Activated effector memory CD4-positive, alpha-beta T cell treated with Interleukin-2 at 50 U/mL for 16 hours (primary cell): ENCODE results near the gene BTG2.
"Not testable (repeated sequence)": the region's sequence is repeated elsewhere in the genome, so short reads cannot be mapped to it uniquely, and the experiment has no call there.

Source experiments
- DNase-seq: peaks from one replicate; pipeline ENCODE4 v3.0.0-alpha.2; 2020

BTG2 gene, protein sequence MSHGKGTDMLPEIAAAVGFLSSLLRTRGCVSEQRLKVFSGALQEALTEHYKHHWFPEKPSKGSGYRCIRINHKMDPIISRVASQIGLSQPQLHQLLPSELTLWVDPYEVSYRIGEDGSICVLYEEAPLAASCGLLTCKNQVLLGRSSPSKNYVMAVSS

DNA sequence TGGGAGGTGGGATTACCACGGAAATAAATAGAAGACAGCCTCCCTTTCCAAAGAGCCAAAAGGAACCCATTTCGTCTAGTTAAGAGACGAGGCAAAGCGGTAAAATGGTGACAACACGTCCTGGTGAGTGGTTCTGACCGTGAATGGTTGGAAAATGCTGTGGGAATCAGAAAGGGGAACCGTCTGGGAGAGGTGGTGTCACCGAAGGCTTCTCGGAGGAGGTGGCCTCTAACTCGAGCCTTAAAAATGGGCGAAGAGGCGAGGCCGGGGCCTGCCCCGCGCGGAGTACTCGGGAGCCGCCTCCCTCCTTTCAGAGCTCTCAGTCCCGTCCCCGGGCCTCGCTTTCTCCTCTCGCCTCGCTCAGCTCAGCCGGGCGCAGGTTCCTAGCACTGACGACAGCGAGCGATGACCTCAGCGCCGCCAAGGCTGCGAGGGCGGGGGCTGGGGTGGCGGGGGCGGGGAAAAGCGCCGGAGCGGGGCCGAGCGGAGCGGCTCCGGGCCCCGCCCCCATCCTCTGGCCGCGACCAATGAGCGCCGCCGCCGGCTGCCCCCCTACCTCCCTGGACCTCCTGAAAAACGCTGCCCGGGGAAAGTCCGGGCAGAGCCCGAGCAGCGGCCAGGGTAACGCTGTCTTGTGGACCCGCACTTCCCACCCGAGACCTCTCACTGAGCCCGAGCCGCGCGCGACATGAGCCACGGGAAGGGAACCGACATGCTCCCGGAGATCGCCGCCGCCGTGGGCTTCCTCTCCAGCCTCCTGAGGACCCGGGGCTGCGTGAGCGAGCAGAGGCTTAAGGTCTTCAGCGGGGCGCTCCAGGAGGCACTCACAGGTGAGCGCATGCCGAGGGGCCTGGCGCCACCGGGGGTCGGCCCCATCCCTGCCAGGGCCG is at the start of gene BTG2:
TSS of gene BTG2 (plus strand) at position 601 of the 890 bp plus-strand sequence. CDS start at position 689, 88 bp downstream.
- peak; percentile 77 for DNase-seq

DNA sequence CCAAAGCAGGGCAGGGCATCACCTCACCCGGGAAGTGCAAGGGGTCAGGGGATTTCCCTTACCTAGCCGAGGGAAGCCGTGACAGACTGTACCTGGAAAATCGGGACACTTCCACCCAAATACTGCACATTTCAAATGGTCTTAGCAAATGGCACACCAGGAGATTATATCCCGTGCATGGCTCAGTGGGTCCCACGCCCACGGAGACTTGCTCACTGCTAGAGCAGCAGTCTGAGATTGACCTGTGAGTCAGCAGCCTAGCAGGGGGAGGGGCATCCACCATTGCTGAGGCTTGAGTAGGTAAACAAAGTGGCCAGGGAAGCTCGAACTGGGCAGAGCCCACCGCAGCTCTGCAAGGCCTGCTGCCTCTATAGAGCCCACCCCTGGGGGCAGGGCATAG is 48.7 kb upstream of the BTG2 start:
- not testable (repeated sequence) for DNase-seq

DNA sequence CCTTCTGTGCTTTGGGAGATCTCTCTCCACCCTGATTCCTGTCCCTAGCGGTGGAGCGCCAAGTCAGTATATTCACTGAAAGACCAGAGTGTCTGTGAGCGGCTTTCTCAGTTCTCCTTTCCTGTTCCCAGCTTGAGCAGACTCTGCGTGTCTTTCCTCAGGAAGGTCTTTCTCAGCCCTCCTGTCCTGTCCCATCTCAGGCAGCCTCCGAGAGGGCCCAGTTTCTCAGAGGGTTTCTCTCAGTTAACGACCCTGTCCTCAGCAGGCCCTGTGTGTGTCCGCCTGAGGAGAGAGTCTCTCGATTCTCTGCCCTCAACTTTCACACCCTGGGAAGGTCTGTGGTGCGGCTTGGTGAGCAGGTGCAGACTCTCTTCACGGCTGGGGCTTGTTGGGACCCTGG is 41.8 kb upstream of the BTG2 start:
- DNase-seq: no peak

DNA sequence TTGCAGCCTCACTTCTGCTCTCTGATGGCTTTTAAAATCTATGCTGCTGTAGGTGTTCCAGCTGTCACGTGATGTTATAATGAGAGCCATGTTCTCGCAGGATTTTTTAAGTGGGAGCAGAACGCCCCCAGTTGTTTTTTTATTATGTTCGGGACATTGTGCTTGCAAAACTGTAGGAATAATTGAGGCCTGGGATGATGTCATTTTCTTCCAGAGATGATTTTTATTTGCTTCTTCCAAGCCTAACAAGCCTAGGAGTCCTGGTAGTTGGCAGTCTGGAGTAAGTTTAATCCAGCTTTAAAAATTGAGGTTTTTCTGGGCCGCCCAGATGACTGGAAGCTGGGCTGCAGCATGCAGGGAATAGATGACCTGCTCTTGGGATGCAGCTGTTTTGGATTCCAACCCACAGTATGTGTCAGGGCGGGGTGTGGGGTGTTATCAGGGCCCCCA is 41.2 kb upstream of the BTG2 start:
- DNase-seq: no peak

DNA sequence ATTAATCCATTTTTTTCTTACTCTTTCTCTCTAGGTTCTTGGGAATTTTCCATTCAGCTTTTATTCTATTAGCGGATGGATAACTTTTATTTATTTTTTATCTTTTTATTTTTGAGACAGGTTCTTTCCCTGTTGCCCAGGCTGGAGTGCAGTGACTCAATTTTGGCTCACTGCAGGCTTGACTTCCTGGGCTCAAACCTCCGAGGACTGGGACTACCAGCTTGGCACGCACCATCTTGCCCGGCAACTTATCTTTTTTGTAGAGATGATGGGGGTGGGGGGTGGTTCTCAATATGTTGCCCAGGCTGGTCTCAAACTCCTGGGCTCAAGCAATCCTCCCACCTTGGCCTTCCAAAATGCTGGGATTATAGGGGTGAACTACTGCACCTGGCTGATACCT is 39.8 kb upstream of the BTG2 start:
- DNase-seq: no peak

DNA sequence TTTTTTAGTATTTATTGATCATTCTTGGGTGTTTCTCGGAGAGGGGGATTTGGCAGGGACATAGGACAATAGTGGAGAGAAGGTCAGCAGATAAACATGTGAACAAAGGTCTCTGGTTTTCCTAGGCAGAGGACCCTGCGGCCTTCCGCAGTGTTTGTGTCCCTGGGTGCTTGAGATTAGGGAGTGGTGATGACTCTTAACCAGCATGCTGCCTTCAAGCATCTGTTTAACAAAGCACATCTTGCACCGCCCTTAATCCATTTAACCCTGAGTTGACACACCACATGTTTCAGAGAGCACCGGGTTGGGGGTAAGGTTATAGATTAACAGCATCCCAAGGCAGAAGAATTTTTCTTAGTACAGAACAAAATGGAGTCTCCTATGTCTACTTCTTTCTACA is 39.2 kb upstream of the BTG2 start:
- DNase-seq: not testable (repeated sequence)

DNA sequence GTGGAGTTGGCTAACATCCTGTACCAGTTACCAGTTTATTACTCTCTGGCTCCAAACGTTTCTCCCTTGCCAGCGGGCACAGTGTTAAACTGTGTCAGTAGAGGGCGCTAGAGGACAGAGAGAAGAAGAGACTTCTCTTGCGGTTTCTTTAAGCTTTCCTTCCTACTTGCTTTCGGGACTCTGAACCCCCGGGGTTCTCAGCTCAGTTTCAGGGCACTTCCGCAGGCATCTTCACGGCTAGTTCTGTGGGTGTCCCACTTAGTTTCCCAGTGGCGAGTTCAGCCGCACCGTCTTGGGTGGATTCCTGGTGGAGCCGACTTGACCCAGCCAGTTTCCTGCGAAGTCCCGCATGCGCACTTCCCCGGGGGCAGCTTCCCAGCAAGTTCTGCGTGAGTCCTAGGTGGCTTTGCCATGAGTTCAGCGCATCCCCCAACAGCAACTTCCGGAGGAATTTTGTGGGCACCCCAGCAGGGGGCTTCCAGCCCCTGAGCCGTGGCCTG is 37.9 kb upstream of the BTG2 start:
- peak; percentile 68 for DNase-seq

DNA sequence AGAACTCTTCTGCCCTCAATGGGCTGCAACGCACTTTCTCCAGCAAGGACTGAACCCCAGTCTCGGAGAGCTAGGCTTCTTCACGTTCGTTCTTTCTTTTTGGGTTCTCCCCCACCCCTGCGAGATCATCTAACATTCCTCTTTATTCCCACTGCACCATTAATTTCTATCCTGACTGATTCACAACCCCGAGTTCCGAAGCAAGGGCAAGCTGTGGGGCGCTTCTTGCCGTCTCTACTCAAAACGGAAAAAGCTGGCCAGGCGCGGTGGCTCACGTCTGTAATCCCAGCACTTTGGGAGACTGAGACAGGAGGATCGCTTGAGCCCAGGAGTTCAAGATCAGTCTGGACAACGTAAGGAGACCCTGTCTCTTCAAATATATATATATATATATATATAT is 37.4 kb upstream of the BTG2 start:
- DNase-seq: no peak

DNA sequence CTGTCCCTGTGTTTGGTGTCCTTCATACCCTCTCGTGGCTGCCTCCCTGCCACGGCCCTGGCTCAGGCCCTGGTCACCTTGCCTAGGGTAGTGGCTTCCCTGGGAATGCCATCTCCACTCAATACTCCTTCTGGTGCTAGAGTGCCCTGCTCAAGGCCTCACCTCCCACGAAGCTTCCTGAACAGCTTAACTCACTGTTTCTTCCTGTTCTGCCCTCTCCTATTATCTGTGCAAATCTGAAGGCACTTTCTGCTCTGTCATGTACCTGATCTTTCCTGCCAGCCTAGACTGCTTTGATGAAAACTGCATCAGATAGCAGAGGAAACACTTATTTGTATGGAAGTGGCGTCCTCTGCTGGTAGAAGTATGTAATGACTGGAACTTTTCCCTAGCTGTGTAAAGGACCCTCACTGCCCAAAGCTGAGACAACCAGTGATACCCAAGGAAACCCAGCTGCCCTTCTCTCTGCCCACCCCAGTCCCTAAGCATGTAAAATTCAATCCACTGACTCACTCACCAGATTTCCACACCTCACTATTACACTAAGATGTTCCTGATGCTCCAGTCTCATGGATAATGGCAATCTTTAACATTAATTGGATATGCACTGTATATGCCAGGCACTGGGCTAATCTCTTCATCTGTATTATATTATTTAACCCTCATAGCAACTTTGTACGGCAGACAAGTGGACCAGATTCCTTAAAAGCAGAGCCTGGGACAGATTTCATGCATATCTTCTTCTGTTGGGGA is 36.2 kb upstream of the BTG2 start:
- DNase-seq: no peak

DNA sequence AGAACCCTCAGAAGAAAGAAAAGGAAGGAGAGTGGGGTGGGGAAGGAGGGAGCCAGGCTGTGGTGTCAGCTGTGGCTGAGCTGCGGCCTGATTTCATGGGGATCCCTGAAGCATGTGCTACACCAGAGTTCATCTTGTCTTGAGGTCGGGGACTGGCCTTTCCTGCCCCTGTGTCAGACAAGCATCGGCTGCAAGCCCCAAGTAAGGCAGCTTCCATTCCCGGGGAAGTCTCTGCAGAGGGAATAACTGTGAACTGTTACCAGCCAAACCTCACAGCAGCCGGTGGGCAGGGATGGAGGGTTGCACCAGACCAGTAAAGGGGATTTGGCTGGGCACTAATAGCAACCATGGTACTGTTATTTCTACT is 35.7 kb upstream of the BTG2 start:
- no peak for DNase-seq

DNA sequence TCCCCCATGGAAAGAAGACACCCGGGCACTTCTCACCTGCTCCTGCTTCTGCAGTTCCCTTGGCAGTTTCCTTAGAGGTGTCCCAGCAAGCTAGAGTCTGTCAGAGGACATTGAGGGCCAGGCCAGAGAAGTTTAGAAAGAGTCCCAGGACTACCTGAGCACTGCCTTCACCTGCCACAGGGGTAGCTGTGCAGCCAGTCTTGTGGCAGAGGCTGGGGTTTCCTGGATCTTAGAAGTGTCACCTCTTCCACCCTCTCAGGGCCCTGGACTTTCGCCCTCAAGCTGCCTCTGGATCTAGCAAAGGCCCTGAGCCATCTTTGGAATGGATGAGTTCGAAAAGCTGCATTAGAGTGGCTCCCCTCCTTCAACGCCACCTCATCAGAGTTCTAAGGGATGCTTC is 34.9 kb upstream of the BTG2 start:
- DNase-seq: no peak

DNA sequence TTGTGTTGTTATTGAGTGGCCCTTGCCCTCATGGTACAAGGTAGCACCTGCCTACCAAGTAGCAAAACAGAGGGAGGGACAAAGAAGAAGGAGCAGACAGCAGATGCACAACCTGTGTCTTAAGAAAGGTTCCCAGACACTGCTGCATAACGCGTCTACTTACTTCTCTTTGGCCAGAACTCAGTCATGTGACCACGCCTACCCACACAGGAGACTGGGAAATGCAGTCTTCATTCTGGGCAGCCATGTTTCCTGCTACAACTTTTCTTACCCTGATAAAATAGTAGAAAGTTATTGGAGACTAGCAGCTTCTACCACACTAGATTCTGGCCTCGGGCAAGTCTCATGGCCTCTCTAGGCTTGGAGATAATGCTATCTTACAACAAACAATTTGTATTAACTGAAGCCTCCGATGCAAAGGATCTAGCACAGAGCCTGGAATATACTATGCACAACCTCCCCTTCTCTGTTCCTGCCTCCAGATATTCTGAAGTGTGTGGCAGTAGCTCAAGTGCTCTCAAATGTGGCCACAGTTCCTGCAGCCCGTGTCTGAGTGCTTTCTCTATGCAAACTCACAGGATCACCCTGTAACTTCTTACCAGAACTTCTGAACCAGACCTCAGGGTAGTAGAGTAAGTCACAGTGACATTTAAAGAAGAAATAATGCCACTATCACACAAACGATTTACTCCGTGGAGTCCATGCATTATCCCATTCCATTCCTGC is 34.1 kb upstream of the BTG2 start:
- DNase-seq: peak; percentile 64

DNA sequence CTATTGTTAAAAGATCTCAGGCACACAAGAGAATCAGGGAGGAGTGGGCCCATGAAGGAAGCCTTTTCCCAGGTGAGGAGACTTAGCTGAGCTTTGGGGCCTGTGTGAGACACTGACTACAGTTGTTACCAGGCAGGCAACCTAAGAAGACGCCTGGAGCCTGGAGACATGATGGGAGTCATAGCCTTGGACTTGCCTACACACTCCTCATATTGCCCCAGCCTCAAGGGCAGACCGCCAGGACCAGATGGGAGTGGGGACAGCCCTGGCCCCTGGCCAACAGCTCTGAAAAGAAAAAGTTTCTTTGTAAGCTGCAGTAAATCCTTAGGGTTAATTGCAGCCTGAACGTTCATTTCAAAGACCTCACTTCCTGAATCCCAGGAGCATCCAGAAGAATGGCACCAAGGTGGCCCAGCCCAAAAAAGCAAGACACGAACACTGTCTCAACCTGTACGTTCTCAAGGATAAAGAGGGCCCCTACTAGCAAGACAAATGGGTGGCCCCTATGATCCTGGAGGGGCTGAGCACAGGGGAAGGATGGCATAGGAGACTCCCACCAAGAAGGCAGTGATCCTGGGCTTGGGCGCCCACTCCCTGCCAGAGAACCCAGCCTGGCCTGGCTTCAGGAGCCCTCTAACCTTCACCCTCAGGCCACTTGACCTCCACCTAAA is 33.2 kb upstream of the BTG2 start:
- DNase-seq: no peak

DNA sequence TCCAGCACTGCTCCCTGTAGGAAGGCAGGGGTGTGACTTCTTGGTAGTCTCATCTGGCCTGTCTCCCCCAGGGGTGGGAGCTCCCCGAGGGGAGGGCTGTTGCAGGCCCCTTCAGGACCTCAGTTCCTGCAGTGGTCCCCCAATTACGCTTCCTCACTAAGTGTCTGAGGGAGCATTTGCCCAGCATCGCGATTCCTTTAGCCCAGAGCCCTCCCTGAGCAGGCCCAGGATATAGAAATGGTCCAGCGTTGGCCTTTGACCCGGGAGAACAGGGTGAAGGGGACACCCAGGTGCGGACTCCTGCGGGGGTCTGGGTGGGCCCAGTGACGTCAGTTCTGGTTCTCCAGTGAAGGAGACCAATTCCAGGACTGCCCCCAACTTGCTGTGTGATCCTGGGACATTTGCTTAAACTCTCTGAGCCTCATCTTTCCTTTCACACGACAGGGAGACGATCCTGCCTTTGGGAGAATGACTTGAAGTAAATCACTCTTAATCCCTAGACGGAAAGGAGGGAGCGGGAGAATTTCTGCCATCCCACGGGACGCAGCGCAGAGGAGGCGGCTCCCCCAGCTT is 32.6 kb upstream of the BTG2 start:
- no peak for DNase-seq

DNA sequence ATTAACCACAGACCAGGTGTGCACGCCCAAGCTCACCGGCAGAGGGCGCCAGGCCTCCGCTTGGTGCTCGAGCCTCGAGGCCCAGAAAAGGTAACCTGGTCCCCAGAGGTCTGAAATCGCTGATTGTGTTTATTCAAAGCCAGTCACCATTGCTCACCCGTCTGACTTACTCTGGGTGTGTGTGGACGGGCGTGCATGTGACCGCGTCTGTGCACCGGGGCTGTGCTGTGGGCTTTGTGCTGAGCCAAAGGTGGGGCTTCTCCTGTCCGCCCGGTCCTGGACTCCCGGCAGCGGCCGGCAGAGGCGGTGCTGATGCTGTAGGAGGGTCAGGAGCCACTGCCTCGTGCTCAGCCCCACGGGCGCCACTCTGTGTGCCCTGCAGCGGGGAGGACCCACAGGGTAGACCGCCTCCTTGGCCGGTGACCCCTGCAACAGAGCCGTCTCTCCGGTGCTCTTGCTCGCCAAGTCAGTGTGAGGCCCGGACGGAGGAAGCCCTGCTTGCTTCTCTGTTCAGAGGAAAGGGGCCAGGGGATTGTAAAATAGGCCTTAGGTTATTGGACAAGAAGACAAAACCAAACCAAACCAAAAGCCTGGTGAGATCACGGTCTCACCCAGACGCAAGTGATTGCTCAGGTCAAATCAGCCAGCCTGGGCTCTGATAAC is 32.0 kb upstream of the BTG2 start:
- DNase-seq: peak; percentile 86

DNA sequence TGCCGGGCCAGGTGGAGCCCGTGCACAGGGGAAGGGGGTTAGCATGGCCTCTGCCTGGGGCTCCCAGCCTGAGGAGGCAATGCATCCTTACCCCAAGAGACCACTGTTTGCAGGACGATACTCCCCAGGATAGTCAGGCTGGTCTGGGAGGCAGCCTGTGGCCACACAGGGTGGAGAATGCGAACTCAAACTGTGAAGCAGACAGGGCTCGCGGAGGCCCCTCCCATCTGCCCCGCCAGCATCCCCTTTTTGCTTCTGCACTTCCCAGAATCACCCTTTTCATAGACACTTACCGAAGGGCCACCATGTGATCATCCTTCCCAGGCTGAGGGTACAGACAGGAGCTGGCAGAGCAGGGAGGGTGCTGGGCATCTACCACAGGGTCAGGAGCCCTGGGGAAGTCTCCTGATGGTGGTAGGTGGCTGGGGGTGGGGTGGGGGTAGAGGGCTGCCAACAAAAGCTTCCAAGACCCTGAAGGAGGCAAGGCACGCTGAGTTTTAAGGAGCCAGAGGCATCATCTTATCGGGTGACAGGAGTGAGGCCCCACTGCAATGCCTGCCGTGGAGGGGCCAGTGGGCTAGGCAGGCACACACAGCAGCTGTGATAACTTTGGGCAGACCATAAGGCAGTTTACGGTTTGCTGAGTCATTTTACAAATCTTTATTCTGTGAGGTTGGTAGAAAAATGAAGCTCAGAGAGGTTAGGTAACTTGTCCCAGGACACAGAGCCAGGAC is 31.3 kb upstream of the BTG2 start:
- DNase-seq: no peak

DNA sequence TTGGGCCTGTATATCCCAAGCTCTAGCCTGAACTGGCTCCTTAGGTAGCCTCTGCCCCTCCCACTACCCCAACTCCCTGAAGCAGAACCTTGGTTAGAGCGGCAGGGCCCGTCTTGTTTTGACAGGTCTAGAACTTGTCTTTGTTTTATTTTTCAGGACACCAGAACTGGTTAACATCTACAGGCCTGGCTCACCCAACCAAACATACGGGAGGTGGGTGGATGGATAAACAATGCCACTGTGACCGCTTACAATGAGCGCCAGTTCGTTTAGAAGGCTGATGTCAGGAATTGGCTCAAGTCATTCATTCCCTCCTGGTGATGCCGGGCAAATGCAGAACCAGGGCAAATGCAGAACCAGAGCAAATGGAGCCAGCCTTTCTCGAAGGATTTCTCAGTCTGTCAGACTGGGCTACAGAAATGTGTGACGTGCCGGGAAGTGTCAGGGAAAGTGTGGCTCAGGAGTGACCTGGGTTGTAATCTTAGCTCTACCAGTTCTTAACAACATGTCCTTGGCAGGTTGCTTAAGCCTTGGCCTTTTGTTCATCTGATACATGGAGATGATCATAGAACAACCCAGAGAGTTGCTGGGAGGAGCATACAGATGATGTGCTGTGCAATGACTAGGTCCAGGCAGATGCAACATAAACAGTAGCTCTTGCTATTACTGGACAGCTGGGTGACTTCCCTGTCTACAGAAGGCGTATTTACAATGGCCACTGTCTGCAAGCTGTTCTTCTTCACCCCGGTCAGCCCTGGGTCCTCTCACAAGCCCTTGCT is 30.5 kb upstream of the BTG2 start:
- DNase-seq: no peak

DNA sequence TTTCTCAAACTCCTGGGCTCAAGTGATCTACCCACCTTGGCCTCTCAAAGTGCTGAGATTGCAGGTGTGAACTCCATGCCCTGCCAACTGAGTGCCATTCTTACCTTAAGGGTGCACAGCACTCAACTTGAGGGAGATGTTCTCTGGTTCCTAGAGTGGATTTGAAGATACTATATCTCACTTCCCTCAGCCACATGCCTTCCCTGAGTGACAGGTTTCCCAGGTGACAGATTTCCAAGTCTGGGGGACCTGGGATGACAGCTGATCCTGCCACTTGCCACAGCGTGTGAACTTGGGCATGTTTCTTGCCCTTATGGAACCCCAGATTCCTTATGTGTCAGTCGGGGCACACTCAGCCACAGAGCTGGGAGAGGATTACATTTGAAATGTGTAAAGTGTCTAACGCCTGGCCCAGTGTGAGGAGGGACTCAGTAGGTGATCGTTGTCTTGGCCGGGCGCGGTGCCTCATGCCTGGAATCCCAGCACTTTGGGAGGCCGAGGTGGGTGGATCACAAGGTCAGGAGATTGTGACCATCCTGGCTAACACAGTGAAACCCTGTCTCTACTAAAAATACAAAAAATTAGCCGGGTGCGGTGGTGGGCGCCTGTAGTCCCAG is 29.6 kb upstream of the BTG2 start:
- no peak for DNase-seq

DNA sequence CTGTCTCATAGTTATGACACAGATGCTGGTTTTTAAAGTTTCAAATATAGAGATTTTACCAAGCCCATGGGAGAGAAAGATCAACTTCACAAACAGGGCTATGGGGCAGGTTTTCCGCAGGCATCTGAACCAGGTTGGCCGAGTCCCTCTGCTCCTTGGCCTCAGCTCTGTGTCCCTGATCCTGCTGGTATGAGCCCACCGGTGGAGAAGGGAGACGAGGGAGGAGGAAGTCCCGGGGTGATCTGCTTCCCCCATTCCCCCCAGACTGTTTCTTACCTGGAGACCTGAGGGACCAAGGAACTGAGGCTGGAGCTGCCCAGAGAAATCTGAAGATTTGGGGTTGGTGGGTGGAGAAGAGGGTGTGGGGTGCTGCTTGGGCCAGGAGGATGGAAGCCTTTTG is 28.9 kb upstream of the BTG2 start:
- no peak for DNase-seq
